C4-2B (cell line): ENCODE data around the gene SPATA16.

ENCODE experiments used
- H3K27ac ChIP-seq: fragments of 450-650 bp; 2 replicates; pipeline ENCODE4 v1.5.1; 2017
- ZFX ChIP-seq: fragments of 450-650 bp; IDR thresholded peaks from 2 replicates; pipeline ENCODE4 v1.6.1; 2017
- TF ChIP-seq, protein P1 (sequence below): fragments of 450-650 bp; conservative IDR thresholded peaks from 2 replicates; pipeline ENCODE4 v1.5.1; 2017; ENCODE audit warnings: mild to moderate bottlenecking

SPATA16 gene

DNA sequence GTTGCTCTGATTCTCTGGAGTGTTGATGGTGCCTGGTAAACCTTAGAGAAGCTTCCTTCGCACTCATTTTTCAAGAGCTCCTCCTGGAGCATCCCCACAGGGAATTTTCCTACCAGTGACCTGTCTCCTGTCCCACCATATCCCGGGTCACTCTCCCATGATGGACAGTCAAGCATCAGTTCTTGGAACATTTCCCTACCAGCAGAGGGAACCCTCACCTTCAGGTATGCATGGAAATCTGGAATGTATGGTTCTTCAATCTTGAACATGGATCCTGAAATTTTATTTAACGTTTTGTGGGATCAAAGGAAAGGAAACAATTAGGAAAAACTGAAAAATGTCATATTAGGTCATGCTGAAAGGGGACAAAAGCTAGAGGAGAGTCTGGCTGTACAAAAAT is 153.8 kb downstream of the SPATA16 start:
- TF ChIP-seq, protein P1, sequence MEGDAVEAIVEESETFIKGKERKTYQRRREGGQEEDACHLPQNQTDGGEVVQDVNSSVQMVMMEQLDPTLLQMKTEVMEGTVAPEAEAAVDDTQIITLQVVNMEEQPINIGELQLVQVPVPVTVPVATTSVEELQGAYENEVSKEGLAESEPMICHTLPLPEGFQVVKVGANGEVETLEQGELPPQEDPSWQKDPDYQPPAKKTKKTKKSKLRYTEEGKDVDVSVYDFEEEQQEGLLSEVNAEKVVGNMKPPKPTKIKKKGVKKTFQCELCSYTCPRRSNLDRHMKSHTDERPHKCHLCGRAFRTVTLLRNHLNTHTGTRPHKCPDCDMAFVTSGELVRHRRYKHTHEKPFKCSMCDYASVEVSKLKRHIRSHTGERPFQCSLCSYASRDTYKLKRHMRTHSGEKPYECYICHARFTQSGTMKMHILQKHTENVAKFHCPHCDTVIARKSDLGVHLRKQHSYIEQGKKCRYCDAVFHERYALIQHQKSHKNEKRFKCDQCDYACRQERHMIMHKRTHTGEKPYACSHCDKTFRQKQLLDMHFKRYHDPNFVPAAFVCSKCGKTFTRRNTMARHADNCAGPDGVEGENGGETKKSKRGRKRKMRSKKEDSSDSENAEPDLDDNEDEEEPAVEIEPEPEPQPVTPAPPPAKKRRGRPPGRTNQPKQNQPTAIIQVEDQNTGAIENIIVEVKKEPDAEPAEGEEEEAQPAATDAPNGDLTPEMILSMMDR, result peak; percentile 81
- TF ChIP-seq ZFX, result no peak
- H3K27ac ChIP-seq, result no peak overlapping the region

DNA sequence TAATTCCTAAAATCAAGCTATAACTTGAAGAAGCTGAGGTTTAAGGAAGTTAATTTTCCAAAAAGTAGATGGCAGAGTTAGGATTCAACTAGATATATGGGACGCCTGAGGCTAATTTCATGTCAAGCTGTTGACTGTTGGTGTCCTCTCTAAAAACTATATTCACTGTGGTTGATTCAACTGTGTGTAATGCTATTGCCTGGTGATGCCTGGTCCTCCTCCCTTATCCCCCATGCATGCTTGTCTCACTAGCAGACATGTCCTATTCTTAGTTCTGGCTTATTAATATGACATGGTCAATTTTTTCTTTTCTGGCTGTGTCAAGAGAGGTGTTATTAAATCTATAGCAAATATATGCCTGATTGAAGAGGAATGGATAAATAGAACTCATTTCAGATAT is 156.1 kb downstream of the SPATA16 start:
- no peak overlapping the region for H3K27ac ChIP-seq
- no peak for TF ChIP-seq ZFX
- TF ChIP-seq, protein P1, result no peak

DNA sequence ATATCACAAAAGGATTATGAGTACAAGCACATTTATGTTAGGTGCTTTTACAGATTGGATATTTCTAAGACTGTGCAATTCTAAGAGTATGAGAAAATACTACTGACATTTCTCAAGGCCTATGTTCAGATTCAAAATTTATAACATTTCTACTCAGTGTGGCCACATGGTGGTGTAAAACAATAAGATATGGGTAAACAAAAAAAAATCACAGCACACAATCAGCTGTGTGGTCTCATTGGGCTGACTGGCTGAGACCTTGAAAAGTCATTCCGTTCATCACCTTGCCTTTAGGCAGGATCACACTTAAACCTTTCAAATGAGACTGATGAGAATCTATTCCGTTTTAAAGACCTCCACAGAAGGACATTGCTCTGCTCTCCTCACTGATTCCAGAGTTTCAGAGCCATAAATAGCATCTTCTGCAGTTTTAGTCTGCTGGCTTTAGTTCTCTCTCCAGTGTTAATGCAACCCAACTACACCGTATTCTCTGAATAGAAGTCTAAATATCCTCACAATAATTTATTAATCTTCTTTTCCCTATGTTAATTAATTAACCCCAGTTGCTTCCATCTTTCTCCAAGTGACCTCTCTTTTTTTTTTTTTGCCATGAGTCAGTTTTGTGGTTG is 158.2 kb downstream of the SPATA16 start:
- no peak for TF ChIP-seq ZFX
- TF ChIP-seq, protein P1, result peak; percentile 70
- no peak overlapping the region for H3K27ac ChIP-seq

DNA sequence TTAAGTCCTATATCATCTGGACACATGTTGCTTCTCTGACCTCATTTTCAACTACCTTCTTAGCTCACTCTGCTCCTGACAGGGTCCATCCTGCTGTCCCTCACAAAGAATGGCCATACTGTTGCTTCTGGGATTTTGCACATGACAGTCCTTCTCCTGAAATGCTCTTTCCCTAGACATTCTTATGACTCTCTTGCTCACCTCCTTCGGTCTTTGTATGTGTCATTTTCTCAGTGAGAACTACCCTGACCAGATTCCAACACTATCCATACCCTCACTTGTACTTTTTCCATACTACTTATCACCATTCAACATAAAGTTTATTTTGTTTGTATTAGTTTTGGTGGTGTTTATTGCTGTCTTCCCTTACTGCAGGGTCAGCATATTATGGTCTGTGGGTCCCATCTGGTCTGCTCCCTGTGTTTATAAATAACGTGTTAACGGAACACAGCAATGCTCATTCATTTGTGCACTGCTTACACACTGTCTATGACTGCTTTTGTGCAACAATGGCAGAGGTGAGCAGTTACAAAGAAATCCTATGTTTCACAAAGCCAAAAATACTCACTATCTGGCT is 159.5 kb downstream of the SPATA16 start:
- H3K27ac ChIP-seq, result no peak overlapping the region
- TF ChIP-seq ZFX, result no peak
- TF ChIP-seq, protein P1, result no peak

DNA sequence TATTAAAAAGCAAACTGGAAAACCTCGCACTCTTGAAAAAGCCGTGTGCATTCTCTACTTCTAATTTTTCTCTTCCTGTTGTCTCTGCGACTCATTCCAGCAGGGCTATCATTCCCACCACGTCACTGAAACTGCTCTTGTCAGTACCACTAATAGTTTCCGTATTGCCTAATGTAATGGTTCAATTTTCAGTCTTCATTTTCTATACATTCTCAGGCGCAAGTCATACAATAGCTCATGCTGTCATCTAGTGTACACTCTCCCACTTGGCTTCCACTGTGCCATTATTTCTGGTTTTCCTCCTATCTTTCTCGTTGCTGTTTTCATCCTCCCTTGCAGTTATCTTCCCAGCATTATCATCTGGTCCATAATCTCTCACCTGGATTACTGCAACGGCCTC is 160.2 kb downstream of the SPATA16 start:
- TF ChIP-seq, protein P1, result no peak
- no peak for TF ChIP-seq ZFX
- no peak overlapping the region for H3K27ac ChIP-seq

DNA sequence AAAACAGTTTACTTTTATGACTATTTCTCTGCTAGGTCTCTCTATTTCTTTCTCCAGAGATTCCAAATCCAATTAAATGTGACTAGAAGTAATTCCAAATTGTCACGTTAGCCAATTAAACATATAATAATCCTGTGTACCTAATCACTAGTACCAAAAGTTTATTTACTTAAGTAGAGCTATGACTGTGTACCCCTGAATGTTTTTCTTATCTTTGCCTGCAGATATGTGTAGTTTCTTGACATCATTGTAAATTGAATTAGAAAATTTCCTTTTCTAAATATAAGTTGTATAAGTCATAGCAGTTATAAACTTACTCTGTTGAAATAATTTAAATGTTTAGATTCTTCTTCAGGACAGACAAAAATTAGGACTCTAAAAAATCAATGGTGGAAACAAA is 163.3 kb downstream of the SPATA16 start:
- TF ChIP-seq, protein P1, result no peak
- TF ChIP-seq ZFX, result no peak

DNA sequence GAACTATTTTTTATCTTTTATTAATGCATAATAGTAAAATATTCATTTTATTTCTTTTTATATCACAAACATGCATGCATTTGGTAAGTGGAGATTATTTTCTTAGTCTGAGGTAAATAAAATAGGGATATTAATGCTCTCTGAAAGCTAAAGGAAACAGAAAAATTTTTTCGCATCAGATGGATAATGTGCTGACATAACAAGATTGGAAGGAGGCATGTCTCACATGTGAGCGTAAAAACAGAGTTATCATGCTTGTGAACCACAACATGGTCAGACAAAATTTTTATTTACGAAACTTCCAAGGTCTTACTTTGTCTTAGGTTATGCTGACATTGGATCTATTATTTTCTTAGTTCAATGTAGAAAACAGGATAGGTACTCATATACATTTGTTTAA is 166.1 kb downstream of the SPATA16 start:
- no peak overlapping the region for H3K27ac ChIP-seq
- TF ChIP-seq, protein P1, result no peak
- TF ChIP-seq ZFX, result no peak

More for the DNA sequence above, 163.3 kb downstream of the SPATA16 start:
- H3K27ac ChIP-seq, result no peak overlapping the region
